Measurements from ENCODE around the gene IMP4. TPM values are rescaled to one million over a fixed set of nuclear protein-coding genes. Genes with fewer than 3 reads are reported as not detected.

The IMP4 gene
- total and polyA plus RNA-seq, 2 of the 13 experiments (the other 11 are each of a cell fraction or from before 2014, with no cell fraction given), result 142 to 158 TPM

DNA sequence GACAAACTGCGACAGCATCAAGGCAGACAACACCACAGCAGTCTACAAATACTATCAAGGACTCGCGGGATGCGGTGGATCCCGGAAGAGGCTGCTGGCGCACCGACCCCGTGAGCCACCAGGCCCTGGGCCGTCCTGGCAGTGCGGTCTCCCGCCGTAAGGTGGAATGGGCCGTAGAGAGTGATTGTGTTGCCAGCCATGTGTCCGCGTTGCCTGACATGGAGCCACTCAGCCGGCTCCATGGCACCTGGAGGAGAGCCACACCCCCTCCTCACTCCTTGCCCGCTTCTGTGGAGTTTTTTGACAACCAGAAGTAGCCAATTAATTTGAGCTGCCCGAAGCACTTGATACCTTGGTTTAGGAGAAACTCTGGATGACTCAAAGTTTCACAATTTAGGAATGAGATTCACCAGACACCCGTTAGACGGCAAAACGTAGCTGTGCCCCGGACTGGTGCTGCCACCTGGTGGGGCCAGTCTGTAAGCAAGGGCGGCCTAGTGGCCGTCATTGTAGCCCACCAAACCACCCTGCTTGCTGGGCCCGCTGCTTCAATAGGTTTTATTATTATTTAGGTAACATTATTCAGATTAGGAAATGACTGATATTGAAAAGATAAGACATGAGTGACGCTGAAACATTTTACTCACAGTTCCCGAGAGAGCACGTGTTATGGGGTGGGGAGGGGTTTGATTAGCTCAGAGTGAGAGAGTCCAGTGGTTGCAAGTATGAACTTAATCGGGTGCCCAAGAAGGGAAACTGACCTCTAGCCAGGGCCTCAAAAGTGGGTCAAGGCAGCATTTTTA is 10.2 kb upstream of the IMP4 start:
- intact Hi-C loops (cut with micrococcal nuclease; ENCODE audit: unreplicated experiment), result loop anchor here (1.0 kb wide), 2 partner anchors 149 to 176 kb away; no protein-coding TSS in a partner anchor
- H3K36me3 ChIP-seq (replicated peaks in 1 of 2; ENCODE audit: control insufficient read depth in 1 of 2, insufficient read depth in 2 of 2, low read length in 2 of 2), result no peaks in the 10 kb centered on the region
- no peaks in the 10 kb centered on the region for H3K9me3 ChIP-seq (ENCODE audit: low read length)
- peaks cover 46% of the 10 kb centered on the region for H3K4me1 ChIP-seq (ENCODE audit: insufficient read depth, low read length)
- in situ Hi-C loops (cut with HindIII; ENCODE audit: extremely low pct_ligation_motif_present, low pct_unique_long_range_greater_than_20kb), result loop anchor here (5.0 to 10.0 kb wide), 3 partner anchors 150 to 398 kb away; partner anchors contain the start of genes MZT2B and SMPD4
- H3K27ac ChIP-seq (ENCODE audit: extremely low read length, insufficient read depth, low read length), result no peak overlapping the region
- H4K20me1 ChIP-seq (ENCODE audit: insufficient read depth, low read length), result no peaks in the 10 kb centered on the region
- WGBS (ENCODE audit: low lambda C conversion rate), result 34% methylated on average over 29 of the region's 29 CpGs
- CTCF ChIA-PET (ENCODE audit: low intra/inter-chr PET ratio, low total read pairs), result interaction anchor here (0.9 to 2.8 kb wide), 4 partner anchors 151 to 396 kb away, joined by 3 to 19 read pairs (median 8); partner anchors contain the start of genes CCDC74B, MZT2B and SMPD4
- H3K4me3 ChIP-seq (replicated peaks in 1 of 3; ENCODE audit: insufficient read depth in 1 of 3, low read depth in 2 of 3, low read length in 3 of 3), result peak overlapping the region; percentile 0 to 58 (median 53); a peak in 4 of 6 replicates
- FAIRE-seq, result peak; percentile 90
- peak; percentile 62 for ATAC-seq
- POLR2A ChIA-PET, result interaction anchor here (2.7 kb wide), 1 partner anchor 10 kb away, joined by 26 read pairs; the partner anchor contains the start of gene IMP4
- peak overlapping the region; percentile 73 for H2AFZ ChIP-seq (ENCODE audit: low read length)
- H3K9ac ChIP-seq (ENCODE audit: insufficient read depth, low read depth, low read length), result peak overlapping the region; percentile 46; the same call in 1 of the 2 replicates
- peak overlapping the region; percentile 77 for H3K4me2 ChIP-seq (ENCODE audit: low read depth, low read length)
- peak; percentile 54 for DNase-seq (ENCODE audit: low spot score)
- no peaks in the 10 kb centered on the region for H3K79me2 ChIP-seq (ENCODE audit: insufficient read depth, low read length)
- H3K27me3 ChIP-seq (ENCODE audit: control insufficient read depth in 1 of 2, insufficient read depth in 2 of 2, low read length in 2 of 2), result peaks cover 0 to 43% of the 10 kb centered on the region in 2 experiments; a peak in 3 of 5 replicates
- no TSS peak for BruUV-seq (replicated peaks)
- TF ChIP-seq, protein P1, sequence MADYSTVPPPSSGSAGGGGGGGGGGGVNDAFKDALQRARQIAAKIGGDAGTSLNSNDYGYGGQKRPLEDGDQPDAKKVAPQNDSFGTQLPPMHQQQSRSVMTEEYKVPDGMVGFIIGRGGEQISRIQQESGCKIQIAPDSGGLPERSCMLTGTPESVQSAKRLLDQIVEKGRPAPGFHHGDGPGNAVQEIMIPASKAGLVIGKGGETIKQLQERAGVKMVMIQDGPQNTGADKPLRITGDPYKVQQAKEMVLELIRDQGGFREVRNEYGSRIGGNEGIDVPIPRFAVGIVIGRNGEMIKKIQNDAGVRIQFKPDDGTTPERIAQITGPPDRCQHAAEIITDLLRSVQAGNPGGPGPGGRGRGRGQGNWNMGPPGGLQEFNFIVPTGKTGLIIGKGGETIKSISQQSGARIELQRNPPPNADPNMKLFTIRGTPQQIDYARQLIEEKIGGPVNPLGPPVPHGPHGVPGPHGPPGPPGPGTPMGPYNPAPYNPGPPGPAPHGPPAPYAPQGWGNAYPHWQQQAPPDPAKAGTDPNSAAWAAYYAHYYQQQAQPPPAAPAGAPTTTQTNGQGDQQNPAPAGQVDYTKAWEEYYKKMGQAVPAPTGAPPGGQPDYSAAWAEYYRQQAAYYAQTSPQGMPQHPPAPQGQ (CRISPR knock-in tag; IDR thresholded peaks at IDR 0.05; ENCODE audit: borderline replicate concordance), result no peak
- TF ChIP-seq, protein P2, sequence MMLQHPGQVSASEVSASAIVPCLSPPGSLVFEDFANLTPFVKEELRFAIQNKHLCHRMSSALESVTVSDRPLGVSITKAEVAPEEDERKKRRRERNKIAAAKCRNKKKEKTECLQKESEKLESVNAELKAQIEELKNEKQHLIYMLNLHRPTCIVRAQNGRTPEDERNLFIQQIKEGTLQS (CRISPR knock-in tag; IDR thresholded peaks at IDR 0.05), result 0 out of 2 replicates have a peak, but pooled peaks have one; percentile 20
- no peak for TF ChIP-seq ZUFSP (CRISPR knock-in tag; IDR thresholded peaks at IDR 0.05; ENCODE audit: borderline replicate concordance)
- TF ChIP-seq, protein P3, sequence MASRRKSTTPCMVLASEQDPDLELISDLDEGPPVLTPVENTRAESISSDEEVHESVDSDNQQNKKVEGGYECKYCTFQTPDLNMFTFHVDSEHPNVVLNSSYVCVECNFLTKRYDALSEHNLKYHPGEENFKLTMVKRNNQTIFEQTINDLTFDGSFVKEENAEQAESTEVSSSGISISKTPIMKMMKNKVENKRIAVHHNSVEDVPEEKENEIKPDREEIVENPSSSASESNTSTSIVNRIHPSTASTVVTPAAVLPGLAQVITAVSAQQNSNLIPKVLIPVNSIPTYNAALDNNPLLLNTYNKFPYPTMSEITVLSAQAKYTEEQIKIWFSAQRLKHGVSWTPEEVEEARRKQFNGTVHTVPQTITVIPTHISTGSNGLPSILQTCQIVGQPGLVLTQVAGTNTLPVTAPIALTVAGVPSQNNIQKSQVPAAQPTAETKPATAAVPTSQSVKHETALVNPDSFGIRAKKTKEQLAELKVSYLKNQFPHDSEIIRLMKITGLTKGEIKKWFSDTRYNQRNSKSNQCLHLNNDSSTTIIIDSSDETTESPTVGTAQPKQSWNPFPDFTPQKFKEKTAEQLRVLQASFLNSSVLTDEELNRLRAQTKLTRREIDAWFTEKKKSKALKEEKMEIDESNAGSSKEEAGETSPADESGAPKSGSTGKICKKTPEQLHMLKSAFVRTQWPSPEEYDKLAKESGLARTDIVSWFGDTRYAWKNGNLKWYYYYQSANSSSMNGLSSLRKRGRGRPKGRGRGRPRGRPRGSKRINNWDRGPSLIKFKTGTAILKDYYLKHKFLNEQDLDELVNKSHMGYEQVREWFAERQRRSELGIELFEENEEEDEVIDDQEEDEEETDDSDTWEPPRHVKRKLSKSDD (CRISPR knock-in tag; IDR thresholded peaks at IDR 0.05; ENCODE audit: low read depth), result no peak
- TF ChIP-seq, protein P4, sequence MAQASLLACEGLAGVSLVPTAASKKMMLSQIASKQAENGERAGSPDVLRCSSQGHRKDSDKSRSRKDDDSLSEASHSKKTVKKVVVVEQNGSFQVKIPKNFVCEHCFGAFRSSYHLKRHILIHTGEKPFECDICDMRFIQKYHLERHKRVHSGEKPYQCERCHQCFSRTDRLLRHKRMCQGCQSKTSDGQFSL (CRISPR knock-in tag; IDR thresholded peaks at IDR 0.05), result no peak
- TF ChIP-seq MEF2D (CRISPR knock-in tag; IDR thresholded peaks at IDR 0.05), result no peak
- no peak for TF ChIP-seq ZNF569 (CRISPR knock-in tag; IDR thresholded peaks at IDR 0.05; ENCODE audit: borderline replicate concordance)
- TF ChIP-seq ONECUT2 (CRISPR knock-in tag; IDR thresholded peaks at IDR 0.05), result no peak
- TF ChIP-seq, protein P5, sequence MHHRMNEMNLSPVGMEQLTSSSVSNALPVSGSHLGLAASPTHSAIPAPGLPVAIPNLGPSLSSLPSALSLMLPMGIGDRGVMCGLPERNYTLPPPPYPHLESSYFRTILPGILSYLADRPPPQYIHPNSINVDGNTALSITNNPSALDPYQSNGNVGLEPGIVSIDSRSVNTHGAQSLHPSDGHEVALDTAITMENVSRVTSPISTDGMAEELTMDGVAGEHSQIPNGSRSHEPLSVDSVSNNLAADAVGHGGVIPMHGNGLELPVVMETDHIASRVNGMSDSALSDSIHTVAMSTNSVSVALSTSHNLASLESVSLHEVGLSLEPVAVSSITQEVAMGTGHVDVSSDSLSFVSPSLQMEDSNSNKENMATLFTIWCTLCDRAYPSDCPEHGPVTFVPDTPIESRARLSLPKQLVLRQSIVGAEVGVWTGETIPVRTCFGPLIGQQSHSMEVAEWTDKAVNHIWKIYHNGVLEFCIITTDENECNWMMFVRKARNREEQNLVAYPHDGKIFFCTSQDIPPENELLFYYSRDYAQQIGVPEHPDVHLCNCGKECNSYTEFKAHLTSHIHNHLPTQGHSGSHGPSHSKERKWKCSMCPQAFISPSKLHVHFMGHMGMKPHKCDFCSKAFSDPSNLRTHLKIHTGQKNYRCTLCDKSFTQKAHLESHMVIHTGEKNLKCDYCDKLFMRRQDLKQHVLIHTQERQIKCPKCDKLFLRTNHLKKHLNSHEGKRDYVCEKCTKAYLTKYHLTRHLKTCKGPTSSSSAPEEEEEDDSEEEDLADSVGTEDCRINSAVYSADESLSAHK (CRISPR knock-in tag; IDR thresholded peaks at IDR 0.05; ENCODE audit: borderline replicate concordance), result no peak
